Endometrial microvascular endothelial cells (primary cell): ENCODE results near the gene FIS1. TPM values are rescaled to one million over a fixed set of nuclear protein-coding genes. Genes with fewer than 3 reads are reported as not detected.

Source experiments
- total RNA-seq: library from RNA; depleted of rRNA; stranded (reverse); fragments of >200 nt; gene quantifications from one replicate; pipeline ENCODE4 v1.2.3, GENCODE V29; 2015; ENCODE audit errors: inconsistent ontology term

FIS1 gene
- total RNA-seq, 1 donor from 2014 or later = 240 TPM

Other genes starting within 250 kb of the FIS1 start
- gene MUC17, start 225.0 kb downstream of the FIS1 start, total RNA-seq = not detected
- 13.9 TPM for gene TRIM56, start 159.6 kb downstream of the FIS1 start, total RNA-seq
- gene SERPINE1, start 118.0 kb downstream of the FIS1 start, total RNA-seq = 2,363 TPM
- 248 TPM for gene AP1S1, start 90.6 kb downstream of the FIS1 start, total RNA-seq
- not detected for gene VGF, start 79.5 kb downstream of the FIS1 start, total RNA-seq
- gene NAT16, start 64.8 kb downstream of the FIS1 start, total RNA-seq = not detected
- not detected for gene MOGAT3, start 44.0 kb downstream of the FIS1 start, total RNA-seq
- gene PLOD3, start 27.5 kb downstream of the FIS1 start, total RNA-seq = 109 TPM
- 185 TPM for gene ZNHIT1, start 26.9 kb downstream of the FIS1 start, total RNA-seq
- 4.4 TPM for gene CLDN15, start 7.3 kb downstream of the FIS1 start, total RNA-seq
- gene IFT22, start 76.7 kb upstream of the FIS1 start, total RNA-seq = 30.7 TPM
- gene COL26A1, start 117.8 kb upstream of the FIS1 start, total RNA-seq = not detected